ENCODE results near the gene ANO5.

ANO5 gene

GRCh38 chr11:22244986-22245592 lies 52.2 kb downstream of the ANO5 start (continued):
- TF ChIP-seq REST (tag by site-specific recombination; IDR thresholded peaks at IDR 0.05): no peak

GRCh38 chr11:22246992-22247391 lies 54.1 kb downstream of the ANO5 start:
- Histone ChIP-seq H3K4me3 (ENCODE audit: low read depth, low read length) (no peak overlapping the region), H3K27ac (ENCODE audit: extremely low read depth, low read depth, low read length) (no peak overlapping the region), H3K9me3 (ENCODE audit: control insufficient read depth, insufficient read depth, low read depth, low read length) (no peaks in the 10 kb centered on the region), H3K4me1 (ENCODE audit: control insufficient read depth, insufficient read depth, low read length) (no peaks in the 10 kb centered on the region), H3K36me3 (ENCODE audit: control insufficient read depth in 2 of 2, insufficient read depth in 1 of 2, low read length in 2 of 2) (peaks cover 0 to 3% of the 10 kb centered on the region in 2 experiments; a peak in 1 of 3 replicates)
- POLR2A ChIA-PET: no interaction called here
- CTCF ChIA-PET: interaction anchor here (1.1 kb wide), 1 partner anchor 20 kb away, joined by 4 read pairs; no protein-coding TSS in a partner anchor
- TF ChIP-seq ZNF473 (tag by site-specific recombination; IDR thresholded peaks at IDR 0.05) (no peak), ZSCAN16 (tag by site-specific recombination; IDR thresholded peaks at IDR 0.05) (no peak)

- Histone ChIP-seq H3K4me1 (ENCODE audit: control insufficient read depth, insufficient read depth, low read length) (no peaks in the 10 kb centered on the region), H3K27ac (ENCODE audit: extremely low read depth, low read depth, low read length) (no peak overlapping the region), H3K4me3 (ENCODE audit: low read depth, low read length) (no peak overlapping the region), H3K9me3 (ENCODE audit: control insufficient read depth, insufficient read depth, low read depth, low read length) (no peaks in the 10 kb centered on the region), H3K36me3 (ENCODE audit: control insufficient read depth in 2 of 2, insufficient read depth in 1 of 2, low read length in 2 of 2) (peaks cover 0 to 3% of the 10 kb centered on the region in 2 experiments; a peak in 1 of 3 replicates)
- CTCF ChIA-PET: no interaction called here
- POLR2A ChIA-PET: no interaction called here
- TF ChIP-seq ZNF544 (tag by site-specific recombination; IDR thresholded peaks at IDR 0.05): no peak
- TF ChIP-seq INSM2 (tag by site-specific recombination; IDR thresholded peaks at IDR 0.05): no peak
- no peak for TF ChIP-seq ZBTB1 (tag by site-specific recombination; IDR thresholded peaks at IDR 0.05)
Measured at GRCh38 chr11:22249871-22250270, 57.0 kb downstream of the ANO5 start.

- H3K36me3 ChIP-seq (ENCODE audit: control insufficient read depth in 2 of 2, insufficient read depth in 1 of 2, low read length in 2 of 2): peaks cover 0 to 14% of the 10 kb centered on the region in 2 experiments; a peak in 1 of 3 replicates
- CTCF ChIA-PET: interaction anchor here (0.7 kb wide), 1 partner anchor 12 kb away, joined by 4 read pairs; no protein-coding TSS in a partner anchor
- no peaks in the 10 kb centered on the region for H3K4me1 ChIP-seq (ENCODE audit: control insufficient read depth, insufficient read depth, low read length)
- POLR2A ChIA-PET: no interaction called here
- H3K27ac ChIP-seq (ENCODE audit: extremely low read depth, low read depth, low read length): no peak overlapping the region
- H3K9me3 ChIP-seq (ENCODE audit: control insufficient read depth, insufficient read depth, low read depth, low read length): no peaks in the 10 kb centered on the region
- H3K4me3 ChIP-seq (ENCODE audit: low read depth, low read length): no peak overlapping the region
- TF ChIP-seq HOXA7 (CRISPR knock-in tag; IDR thresholded peaks at IDR 0.05; ENCODE audit: borderline replicate concordance) (no peak), OVOL3 (tag by site-specific recombination; IDR thresholded peaks at IDR 0.05) (no peak), TRIM28 (IDR thresholded peaks at IDR 0.05; ENCODE audit: borderline replicate concordance, low read length) (no peak), ZNF155 (tag by site-specific recombination; IDR thresholded peaks at IDR 0.05) (no peak), ZNF837 (tag by site-specific recombination; IDR thresholded peaks at IDR 0.05) (no peak), ZBTB44 (tag by site-specific recombination; IDR thresholded peaks at IDR 0.05) (no peak), ZNF214 (tag by site-specific recombination; IDR thresholded peaks at IDR 0.05; ENCODE audit: borderline replicate concordance) (no peak), TSHZ1 (tag by site-specific recombination; IDR thresholded peaks at IDR 0.05; ENCODE audit: borderline replicate concordance) (no peak), PBX3 (CRISPR knock-in tag; IDR thresholded peaks at IDR 0.05) (no peak)
Measured at GRCh38 chr11:22256876-22257275, 64.0 kb downstream of the ANO5 start.
